Measurements from ENCODE around the gene MACROD2. TPM values are rescaled to one million over a fixed set of nuclear protein-coding genes. Genes with fewer than 3 reads are reported as not detected.

The MACROD2 gene
- total RNA-seq, 2 experiments from 2014 or later = not detected

DNA sequence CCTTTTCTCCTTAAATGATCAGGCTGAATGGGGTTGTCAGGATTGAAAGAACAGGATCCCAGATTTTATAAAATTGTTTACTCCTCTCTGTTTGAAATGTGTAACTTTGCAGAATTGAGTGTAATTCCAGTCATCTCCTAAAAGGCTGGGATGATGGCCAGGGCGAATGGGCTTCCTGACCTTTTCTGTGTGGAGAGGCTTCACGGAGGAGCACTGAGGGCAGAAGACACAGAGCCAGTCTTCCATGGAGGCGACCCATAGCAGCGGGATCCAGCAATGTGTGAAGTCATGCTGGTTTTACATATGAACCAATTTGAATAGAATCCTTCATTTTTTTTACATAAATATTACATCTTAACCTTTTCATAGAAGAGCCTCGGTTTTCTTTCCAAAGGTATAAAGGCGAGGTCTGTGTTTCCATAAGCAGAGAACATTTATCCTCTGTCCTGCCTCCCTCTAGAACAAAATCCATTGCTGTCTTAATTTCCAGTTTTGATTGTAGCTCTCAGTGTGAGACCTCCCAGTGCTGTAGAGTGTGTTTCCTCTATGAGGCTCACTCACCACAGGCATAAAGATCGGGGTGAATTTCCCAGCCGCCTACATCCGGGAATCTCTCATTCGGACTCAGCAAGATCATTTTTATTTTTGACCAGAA is 711.8 kb downstream of the MACROD2 start:
- Mint-ChIP-seq H3K36me3 (ENCODE audit: low read depth) (no peaks in the 10 kb centered on the region), H3K4me1 (no peaks in the 10 kb centered on the region), H3K4me3 (no peak overlapping the region), H3K27me3 (no peaks in the 10 kb centered on the region), H3K9me3 (peaks cover 12% of the 10 kb centered on the region), H3K27ac (no peak overlapping the region)
- CTCF ChIA-PET = no interaction called here
- POLR2A ChIA-PET = no interaction called here
- DNase-seq = no peak

- Mint-ChIP-seq H3K27me3 (no peaks in the 10 kb centered on the region), H3K4me3 (no peak overlapping the region), H3K4me1 (no peaks in the 10 kb centered on the region), H3K9me3 (peaks cover 16% of the 10 kb centered on the region), H3K27ac (no peak overlapping the region), H3K36me3 (ENCODE audit: low read depth) (no peaks in the 10 kb centered on the region)
- ChIA-PET CTCF (no interaction called here), POLR2A (no interaction called here)
- DNase-seq = no peak
These were observed 712.7 kb downstream of the MACROD2 start for GRCh38 chr20:14707865-14708596.

GRCh38 chr20:14709439-14709838 is 714.1 kb downstream of the MACROD2 start:
- no peak for DNase-seq
- Mint-ChIP-seq H3K4me3 (no peak overlapping the region), H3K4me1 (no peaks in the 10 kb centered on the region), H3K9me3 (peaks cover 17% of the 10 kb centered on the region), H3K27me3 (no peaks in the 10 kb centered on the region), H3K36me3 (ENCODE audit: low read depth) (no peaks in the 10 kb centered on the region), H3K27ac (no peak overlapping the region)
- ChIA-PET CTCF (no interaction called here), POLR2A (no interaction called here)

GRCh38 chr20:14710951-14711350 is 715.6 kb downstream of the MACROD2 start:
- Mint-ChIP-seq H3K4me3 (no peak overlapping the region), H3K9me3 (peaks cover 22% of the 10 kb centered on the region), H3K27me3 (no peaks in the 10 kb centered on the region), H3K36me3 (ENCODE audit: low read depth) (no peaks in the 10 kb centered on the region), H3K27ac (no peak overlapping the region), H3K4me1 (no peaks in the 10 kb centered on the region)
- ChIA-PET CTCF (no interaction called here), POLR2A (no interaction called here)
- no peak for DNase-seq

DNA sequence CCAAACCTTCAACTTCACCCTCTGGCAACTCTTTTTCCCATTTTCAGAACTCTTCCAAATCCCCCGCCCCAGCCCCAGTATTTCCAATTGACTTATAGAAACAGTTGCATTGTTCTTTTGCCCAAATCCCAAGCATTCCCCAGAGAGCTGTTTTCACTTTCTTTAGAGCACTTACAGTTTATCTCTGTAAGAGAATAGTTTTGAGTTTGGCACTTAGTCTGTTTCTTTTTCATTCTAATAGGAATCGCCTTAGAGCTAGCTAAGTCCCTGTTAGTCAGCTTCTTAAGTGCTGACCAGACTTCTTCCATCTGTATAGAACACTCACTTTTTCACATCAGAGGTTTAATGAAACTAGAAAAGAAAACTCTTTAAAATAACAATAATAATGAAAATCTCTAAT is 716.3 kb downstream of the MACROD2 start:
- peaks cover 22% of the 10 kb centered on the region for H3K9me3 Mint-ChIP-seq
- CTCF ChIA-PET = no interaction called here
- H3K36me3 Mint-ChIP-seq (ENCODE audit: low read depth) = no peaks in the 10 kb centered on the region
- H3K4me1 Mint-ChIP-seq = no peaks in the 10 kb centered on the region
- H3K27me3 Mint-ChIP-seq = no peaks in the 10 kb centered on the region
- POLR2A ChIA-PET = no interaction called here
- no peak overlapping the region for H3K27ac Mint-ChIP-seq
- no peak for DNase-seq
- H3K4me3 Mint-ChIP-seq = no peak overlapping the region

GRCh38 chr20:14712302-14712739 is 717.0 kb downstream of the MACROD2 start:
- DNase-seq = no peak
- H3K27ac Mint-ChIP-seq = no peak overlapping the region
- H3K4me1 Mint-ChIP-seq = no peaks in the 10 kb centered on the region
- H3K4me3 Mint-ChIP-seq = no peak overlapping the region
- ChIA-PET CTCF (no interaction called here), POLR2A (no interaction called here)
- H3K9me3 Mint-ChIP-seq = peaks cover 22% of the 10 kb centered on the region
- H3K36me3 Mint-ChIP-seq (ENCODE audit: low read depth) = no peaks in the 10 kb centered on the region
- no peaks in the 10 kb centered on the region for H3K27me3 Mint-ChIP-seq

DNA sequence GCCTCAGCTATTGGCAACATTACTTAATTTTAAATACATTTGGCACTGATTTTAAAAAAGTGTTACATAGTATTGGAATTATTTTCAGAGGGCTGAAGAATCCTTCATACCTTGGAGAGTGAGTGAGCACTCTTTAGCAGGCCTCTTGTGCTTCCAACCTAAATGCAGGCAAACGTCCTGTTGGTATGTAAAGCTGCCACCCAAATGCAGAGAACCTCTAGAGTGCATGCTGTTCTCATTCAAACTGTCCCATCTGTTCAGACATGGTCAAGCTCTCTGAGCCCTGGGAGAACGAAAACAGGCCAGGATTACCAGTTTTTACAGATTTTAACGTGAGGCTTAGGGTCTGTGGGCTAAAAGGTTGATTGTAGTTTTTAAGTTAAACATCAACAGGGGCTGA is 720.1 kb downstream of the MACROD2 start:
- H3K36me3 Mint-ChIP-seq (ENCODE audit: low read depth) = no peaks in the 10 kb centered on the region
- H3K4me1 Mint-ChIP-seq = no peaks in the 10 kb centered on the region
- POLR2A ChIA-PET = no interaction called here
- no peak overlapping the region for H3K27ac Mint-ChIP-seq
- no peak for DNase-seq
- H3K9me3 Mint-ChIP-seq = peaks cover 26% of the 10 kb centered on the region
- no peak overlapping the region for H3K4me3 Mint-ChIP-seq
- CTCF ChIA-PET = no interaction called here
- H3K27me3 Mint-ChIP-seq = no peaks in the 10 kb centered on the region

GRCh38 chr20:14716351-14716801 is 721.1 kb downstream of the MACROD2 start:
- ChIA-PET POLR2A (no interaction called here), CTCF (no interaction called here)
- no peak overlapping the region for H3K27ac Mint-ChIP-seq
- H3K4me3 Mint-ChIP-seq = no peak overlapping the region
- no peaks in the 10 kb centered on the region for H3K27me3 Mint-ChIP-seq
- no peaks in the 10 kb centered on the region for H3K4me1 Mint-ChIP-seq
- peaks cover 26% of the 10 kb centered on the region for H3K9me3 Mint-ChIP-seq
- no peak for DNase-seq
- no peaks in the 10 kb centered on the region for H3K36me3 Mint-ChIP-seq (ENCODE audit: low read depth)

GRCh38 chr20:14717134-14717999 is 722.1 kb downstream of the MACROD2 start:
- Mint-ChIP-seq H3K36me3 (ENCODE audit: low read depth) (no peaks in the 10 kb centered on the region), H3K4me1 (no peaks in the 10 kb centered on the region), H3K9me3 (peaks cover 27% of the 10 kb centered on the region), H3K27ac (no peak overlapping the region), H3K27me3 (no peaks in the 10 kb centered on the region), H3K4me3 (no peak overlapping the region)
- CTCF ChIA-PET = no interaction called here
- no peak for DNase-seq
- POLR2A ChIA-PET = no interaction called here

DNA sequence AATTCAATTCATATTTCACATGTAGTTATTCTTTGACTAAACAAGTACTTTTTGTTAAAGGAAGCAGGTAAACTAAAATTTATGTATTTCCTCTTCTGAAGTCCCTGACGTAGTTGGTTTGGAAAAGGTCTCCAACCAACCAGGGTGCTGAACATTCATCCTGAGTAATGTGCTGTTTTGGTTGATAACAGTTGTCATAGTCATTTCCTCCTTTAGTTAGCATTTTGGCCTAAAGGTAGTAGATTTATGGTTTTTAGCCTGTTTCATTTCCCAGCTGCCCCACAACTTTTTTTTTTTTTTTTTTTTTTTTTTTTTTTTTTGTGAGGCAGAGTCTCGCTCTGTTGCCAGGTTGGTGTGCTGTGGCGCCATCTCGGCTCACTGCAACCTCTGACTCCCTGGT is 724.9 kb downstream of the MACROD2 start:
- ChIA-PET CTCF (no interaction called here), POLR2A (no interaction called here)
- H3K4me3 Mint-ChIP-seq = no peak overlapping the region
- no peaks in the 10 kb centered on the region for H3K4me1 Mint-ChIP-seq
- H3K9me3 Mint-ChIP-seq = peaks cover 19% of the 10 kb centered on the region
- no peaks in the 10 kb centered on the region for H3K27me3 Mint-ChIP-seq
- no peak overlapping the region for H3K27ac Mint-ChIP-seq
- no peak for DNase-seq
- H3K36me3 Mint-ChIP-seq (ENCODE audit: low read depth) = no peaks in the 10 kb centered on the region

DNA sequence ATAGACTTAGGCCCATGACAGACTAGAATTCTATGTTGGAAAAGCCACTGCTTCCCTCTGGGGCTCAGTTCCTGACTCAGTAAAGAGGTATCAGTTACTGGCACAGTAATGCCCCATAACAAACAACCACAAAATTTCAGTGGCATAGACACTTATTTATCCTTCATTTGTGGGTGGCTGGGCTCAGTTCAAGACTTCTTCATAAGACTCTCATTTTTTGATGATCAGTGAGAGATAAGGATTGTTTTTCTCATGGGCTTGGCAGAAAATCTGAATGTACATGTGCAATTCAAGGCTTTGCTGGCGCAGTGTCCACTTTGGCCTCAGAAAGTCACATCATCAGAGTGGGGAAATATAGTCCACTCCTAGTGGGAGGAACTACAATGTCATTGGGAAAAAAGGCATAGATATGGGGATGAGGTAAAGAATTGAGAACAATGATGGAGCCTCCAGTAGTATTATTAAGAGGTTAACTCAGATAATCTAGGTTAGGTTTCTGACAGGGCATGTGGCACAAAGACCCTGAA is 726.7 kb downstream of the MACROD2 start:
- no peak for DNase-seq
- Mint-ChIP-seq H3K36me3 (ENCODE audit: low read depth) (no peaks in the 10 kb centered on the region), H3K4me3 (no peak overlapping the region), H3K27me3 (no peaks in the 10 kb centered on the region), H3K27ac (no peak overlapping the region), H3K4me1 (no peaks in the 10 kb centered on the region), H3K9me3 (peaks cover 15% of the 10 kb centered on the region)
- POLR2A ChIA-PET = no interaction called here
- CTCF ChIA-PET = no interaction called here

GRCh38 chr20:14723614-14724013 is 728.3 kb downstream of the MACROD2 start:
- Mint-ChIP-seq H3K27ac (no peak overlapping the region), H3K9me3 (peaks cover 11% of the 10 kb centered on the region), H3K4me1 (no peaks in the 10 kb centered on the region), H3K36me3 (ENCODE audit: low read depth) (no peaks in the 10 kb centered on the region), H3K4me3 (no peak overlapping the region), H3K27me3 (no peaks in the 10 kb centered on the region)
- CTCF ChIA-PET = no interaction called here
- POLR2A ChIA-PET = no interaction called here
- no peak for DNase-seq

- H3K4me3 Mint-ChIP-seq = no peak overlapping the region
- ChIA-PET CTCF (no interaction called here), POLR2A (no interaction called here)
- H3K27me3 Mint-ChIP-seq = no peaks in the 10 kb centered on the region
- DNase-seq = no peak
- H3K36me3 Mint-ChIP-seq (ENCODE audit: low read depth) = no peaks in the 10 kb centered on the region
- H3K4me1 Mint-ChIP-seq = no peaks in the 10 kb centered on the region
- peaks cover 11% of the 10 kb centered on the region for H3K9me3 Mint-ChIP-seq
- H3K27ac Mint-ChIP-seq = no peak overlapping the region
These were observed 728.7 kb downstream of the MACROD2 start for GRCh38 chr20:14724036-14724435.

Measured in activated CD4-positive, alpha-beta memory T cell treated with anti-CD3 and anti-CD28 coated beads, Interleukin-2, amount 10 ng/mL, durations not matched to agents 7 days and 5 days (primary cell).